GM10266 (cell line): ENCODE measurements around the gene SH3GL3.

ENCODE experiments used
- DNase-seq: peaks from one replicate; pipeline ENCODE4 v3.0.0; 2012; ENCODE audit errors: extremely low spot score
- TF ChIP-seq, protein P1 (sequence below): IDR thresholded peaks from 2 replicates; pipeline ENCODE4 v1.5.1; 2012; ENCODE audit warnings: mild to moderate bottlenecking, low read depth; ENCODE audit not compliant: control insufficient read depth, insufficient read depth; ENCODE audit errors: missing control alignments

The SH3GL3 gene

DNA sequence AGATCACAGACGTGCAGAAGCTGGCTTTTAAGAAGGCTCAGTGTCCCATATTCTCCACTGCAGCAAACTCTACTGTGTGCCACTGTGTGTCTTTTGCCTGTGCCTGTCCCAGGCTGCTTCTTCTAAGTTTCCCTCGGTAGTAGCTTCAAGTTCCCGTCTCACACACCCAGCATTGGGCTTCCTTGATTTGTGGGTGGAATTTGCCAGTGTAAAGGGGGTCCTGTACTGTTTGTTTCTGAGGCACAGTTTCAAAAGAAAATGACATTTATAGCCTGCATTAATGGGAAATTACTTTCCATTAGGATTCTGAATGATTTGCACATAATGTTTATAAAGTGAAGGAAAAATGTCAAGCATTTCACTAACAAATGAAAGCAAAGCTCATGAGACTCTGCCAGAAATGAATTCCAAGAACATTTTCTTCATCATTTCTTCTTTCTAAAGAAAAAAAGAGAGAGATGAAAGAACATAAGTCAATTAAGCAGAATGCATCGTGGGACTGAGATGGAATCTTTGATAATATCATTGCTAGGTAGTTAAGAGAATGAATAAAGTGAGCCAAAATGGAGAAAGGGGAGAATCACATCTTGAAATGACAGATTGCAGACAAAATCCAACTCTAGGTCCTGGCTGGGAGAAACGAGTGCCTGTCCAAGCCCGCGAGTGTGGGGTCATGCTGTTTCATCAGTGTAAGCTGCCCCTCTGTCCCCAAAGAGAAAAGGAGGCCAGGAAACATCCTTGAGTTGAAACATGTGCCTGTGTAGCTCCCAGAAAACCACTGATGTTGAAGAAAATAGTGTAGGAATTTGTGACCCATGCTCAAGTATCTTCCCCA lies 158.2 kb downstream of the SH3GL3 start:
- DNase-seq: no peak
- TF ChIP-seq, protein P1, sequence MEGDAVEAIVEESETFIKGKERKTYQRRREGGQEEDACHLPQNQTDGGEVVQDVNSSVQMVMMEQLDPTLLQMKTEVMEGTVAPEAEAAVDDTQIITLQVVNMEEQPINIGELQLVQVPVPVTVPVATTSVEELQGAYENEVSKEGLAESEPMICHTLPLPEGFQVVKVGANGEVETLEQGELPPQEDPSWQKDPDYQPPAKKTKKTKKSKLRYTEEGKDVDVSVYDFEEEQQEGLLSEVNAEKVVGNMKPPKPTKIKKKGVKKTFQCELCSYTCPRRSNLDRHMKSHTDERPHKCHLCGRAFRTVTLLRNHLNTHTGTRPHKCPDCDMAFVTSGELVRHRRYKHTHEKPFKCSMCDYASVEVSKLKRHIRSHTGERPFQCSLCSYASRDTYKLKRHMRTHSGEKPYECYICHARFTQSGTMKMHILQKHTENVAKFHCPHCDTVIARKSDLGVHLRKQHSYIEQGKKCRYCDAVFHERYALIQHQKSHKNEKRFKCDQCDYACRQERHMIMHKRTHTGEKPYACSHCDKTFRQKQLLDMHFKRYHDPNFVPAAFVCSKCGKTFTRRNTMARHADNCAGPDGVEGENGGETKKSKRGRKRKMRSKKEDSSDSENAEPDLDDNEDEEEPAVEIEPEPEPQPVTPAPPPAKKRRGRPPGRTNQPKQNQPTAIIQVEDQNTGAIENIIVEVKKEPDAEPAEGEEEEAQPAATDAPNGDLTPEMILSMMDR: no peak

- DNase-seq: no peak
Observed at GRCh38 chr15:83610132-83610531, 163.0 kb downstream of the SH3GL3 start.

GRCh38 chr15:83610901-83611685 lies 164.0 kb downstream of the SH3GL3 start:
- DNase-seq: no peak
- TF ChIP-seq, protein P1: no peak

More at GRCh38 chr15:83610132-83610531, 163.0 kb downstream of the SH3GL3 start:
- TF ChIP-seq, protein P1: no peak

DNA sequence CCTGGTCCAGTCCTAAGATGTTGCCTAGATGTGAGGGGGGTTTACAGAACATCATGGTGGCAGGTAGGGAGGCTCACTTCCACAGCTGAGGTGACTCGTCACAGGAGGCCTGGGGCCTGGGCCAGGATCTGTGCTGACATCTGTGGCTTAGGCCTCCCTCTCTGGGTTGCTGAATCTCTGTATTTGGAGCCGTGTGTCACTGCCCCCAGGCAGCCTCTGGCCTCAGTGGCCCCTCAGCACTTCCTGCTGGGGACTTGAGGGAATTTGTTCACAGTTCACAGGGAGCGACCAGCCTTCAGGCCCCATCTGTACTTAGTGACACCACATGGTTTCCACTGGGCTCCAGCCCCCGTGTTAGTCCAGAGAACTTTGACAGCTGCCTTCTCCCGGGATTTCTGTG lies 165.1 kb downstream of the SH3GL3 start:
- TF ChIP-seq, protein P1: no peak
- no peak for DNase-seq

- TF ChIP-seq, protein P1: no peak
- DNase-seq: no peak
Observed at GRCh38 chr15:83612898-83613635, 165.9 kb downstream of the SH3GL3 start.

DNA sequence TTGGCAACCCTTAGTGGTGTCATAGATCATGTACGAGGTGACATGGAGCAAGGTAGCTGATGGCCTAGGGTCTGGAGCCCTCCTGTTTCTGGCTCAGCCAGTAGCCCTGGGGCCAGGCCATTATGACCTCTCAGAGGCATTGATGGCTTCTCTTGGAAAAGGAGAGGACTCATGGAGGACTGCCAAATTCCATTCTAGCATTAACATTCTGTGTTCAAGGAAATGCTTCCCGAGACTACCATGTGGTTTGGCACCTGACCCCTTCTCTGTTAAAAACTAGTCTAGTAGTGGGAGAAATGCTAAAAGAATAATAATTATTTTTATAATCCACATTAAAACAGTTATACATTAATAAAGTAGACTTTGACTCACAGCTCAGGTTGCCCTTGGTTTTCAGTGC lies 166.6 kb downstream of the SH3GL3 start:
- no peak for DNase-seq
- TF ChIP-seq, protein P1: no peak

- TF ChIP-seq, protein P1: no peak
- no peak for DNase-seq
Observed at GRCh38 chr15:83616840-83617239, 169.7 kb downstream of the SH3GL3 start.
